ENCODE results near the gene IFT22.
"Not testable (repeated sequence)": the region's sequence is repeated elsewhere in the genome, so short reads cannot be mapped to it uniquely, and the experiment has no call there.

IFT22 gene

GRCh38 chr7:101278461-101279292, 42.9 kb downstream of the IFT22 start:
- DNase-seq (ENCODE audit: low read depth in 2 of 2), result no peak

GRCh38 chr7:101277155-101277554, 44.5 kb downstream of the IFT22 start:
- DNase-seq (ENCODE audit: low read depth in 2 of 2), result no peak

- DNase-seq (ENCODE audit: low read depth in 2 of 2), result no peak
These were observed 48.4 kb downstream of the IFT22 start for GRCh38 chr7:101273206-101273605.

GRCh38 chr7:101271021-101271420, 50.6 kb downstream of the IFT22 start:
- DNase-seq (ENCODE audit: low read depth in 2 of 2), result no peak

- no peak for DNase-seq (ENCODE audit: low read depth in 2 of 2)
These were observed 51.9 kb downstream of the IFT22 start for GRCh38 chr7:101269664-101270063.

GRCh38 chr7:101265622-101266516, 55.7 kb downstream of the IFT22 start:
- no peak for DNase-seq (ENCODE audit: low read depth in 2 of 2)

- not testable (repeated sequence) for DNase-seq (ENCODE audit: low read depth in 2 of 2)
These were observed 57.4 kb downstream of the IFT22 start for GRCh38 chr7:101264102-101264706.
